T-helper 2 cell (primary cell): Measurements from ENCODE around the gene SKAP1.
"Not testable (repeated sequence)": the region's sequence is repeated elsewhere in the genome, so short reads cannot be mapped to it uniquely, and the experiment has no call there.

Source experiments
- DNase-seq, 5 experiments: peaks; one replicate each; pipeline versions ENCODE4 v3.0.0 to v3.0.0-alpha.2; 2012 to 2022

Gene SKAP1

GRCh38 chr17:48368352-48368908 lies 61.6 kb downstream of the SKAP1 start:
- no peak for DNase-seq

GRCh38 chr17:48363161-48363560 lies 66.9 kb downstream of the SKAP1 start:
- DNase-seq: no peak

- DNase-seq: not testable (repeated sequence)
These were observed 69.0 kb downstream of the SKAP1 start for GRCh38 chr17:48360861-48361633.

GRCh38 chr17:48357779-48358602 lies 72.0 kb downstream of the SKAP1 start:
- no peak for DNase-seq

- DNase-seq: no peak
These were observed 73.1 kb downstream of the SKAP1 start for GRCh38 chr17:48356866-48357265.

- peak in 1 of 5 experiments; percentile 13 for DNase-seq
These were observed 77.4 kb downstream of the SKAP1 start for GRCh38 chr17:48352630-48353029.

- peak in 2 of 5 experiments; percentile 23 to 46 for DNase-seq
These were observed 78.1 kb downstream of the SKAP1 start for GRCh38 chr17:48351911-48352332.

GRCh38 chr17:48348352-48348751 lies 81.7 kb downstream of the SKAP1 start:
- no peak for DNase-seq

- DNase-seq: no peak
These were observed 82.8 kb downstream of the SKAP1 start for GRCh38 chr17:48347177-48347576.

GRCh38 chr17:48344251-48344650 lies 85.8 kb downstream of the SKAP1 start:
- no peak for DNase-seq

GRCh38 chr17:48340916-48341315 lies 89.1 kb downstream of the SKAP1 start:
- DNase-seq: no peak

- no peak for DNase-seq
These were observed 91.3 kb downstream of the SKAP1 start for GRCh38 chr17:48338720-48339119.

- DNase-seq: not testable (repeated sequence)
These were observed 92.1 kb downstream of the SKAP1 start for GRCh38 chr17:48337903-48338302.

GRCh38 chr17:48336986-48337385 lies 93.0 kb downstream of the SKAP1 start:
- no peak for DNase-seq

GRCh38 chr17:48335858-48336500 lies 94.0 kb downstream of the SKAP1 start:
- peak in 2 of 5 experiments; percentile 33 to 52 for DNase-seq

GRCh38 chr17:48335146-48335784 lies 94.7 kb downstream of the SKAP1 start:
- no peak for DNase-seq

GRCh38 chr17:48333034-48333530 lies 96.9 kb downstream of the SKAP1 start:
- peak in 1 of 5 experiments; percentile 60 for DNase-seq

- no peak for DNase-seq
These were observed 99.1 kb downstream of the SKAP1 start for GRCh38 chr17:48330887-48331286.

- no peak for DNase-seq
These were observed 99.6 kb downstream of the SKAP1 start for GRCh38 chr17:48330421-48330820.

- no peak for DNase-seq
These were observed 101.6 kb downstream of the SKAP1 start for GRCh38 chr17:48328457-48328856.

- no peak for DNase-seq
These were observed 103.7 kb downstream of the SKAP1 start for GRCh38 chr17:48326310-48326709.

GRCh38 chr17:48322060-48322459 lies 108.0 kb downstream of the SKAP1 start:
- peak in 1 of 5 experiments; percentile 15 for DNase-seq
